ENCODE results near the gene SLC31A1.

DNA sequence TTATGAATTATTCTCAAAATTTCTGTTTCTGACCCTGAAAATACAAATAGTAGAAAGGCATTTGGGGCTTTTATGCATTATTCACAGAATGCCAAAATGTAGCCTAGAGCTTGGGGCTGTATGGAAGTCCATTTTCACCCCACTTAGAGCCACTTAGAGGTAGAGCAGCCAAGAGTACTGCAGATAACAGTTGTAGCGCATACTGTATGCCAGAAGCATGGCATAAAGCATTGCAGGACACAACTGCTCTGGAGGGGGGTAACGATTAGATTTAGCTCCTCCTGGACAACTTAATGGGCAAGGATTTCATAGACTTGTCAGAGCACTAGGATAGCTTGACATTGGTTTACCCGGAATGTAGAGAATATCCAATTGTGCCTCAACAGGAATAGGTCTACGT is 15.7 kb downstream of the SLC31A1 start:
- TF ChIP-seq, protein P1, sequence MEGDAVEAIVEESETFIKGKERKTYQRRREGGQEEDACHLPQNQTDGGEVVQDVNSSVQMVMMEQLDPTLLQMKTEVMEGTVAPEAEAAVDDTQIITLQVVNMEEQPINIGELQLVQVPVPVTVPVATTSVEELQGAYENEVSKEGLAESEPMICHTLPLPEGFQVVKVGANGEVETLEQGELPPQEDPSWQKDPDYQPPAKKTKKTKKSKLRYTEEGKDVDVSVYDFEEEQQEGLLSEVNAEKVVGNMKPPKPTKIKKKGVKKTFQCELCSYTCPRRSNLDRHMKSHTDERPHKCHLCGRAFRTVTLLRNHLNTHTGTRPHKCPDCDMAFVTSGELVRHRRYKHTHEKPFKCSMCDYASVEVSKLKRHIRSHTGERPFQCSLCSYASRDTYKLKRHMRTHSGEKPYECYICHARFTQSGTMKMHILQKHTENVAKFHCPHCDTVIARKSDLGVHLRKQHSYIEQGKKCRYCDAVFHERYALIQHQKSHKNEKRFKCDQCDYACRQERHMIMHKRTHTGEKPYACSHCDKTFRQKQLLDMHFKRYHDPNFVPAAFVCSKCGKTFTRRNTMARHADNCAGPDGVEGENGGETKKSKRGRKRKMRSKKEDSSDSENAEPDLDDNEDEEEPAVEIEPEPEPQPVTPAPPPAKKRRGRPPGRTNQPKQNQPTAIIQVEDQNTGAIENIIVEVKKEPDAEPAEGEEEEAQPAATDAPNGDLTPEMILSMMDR (IDR thresholded peaks at IDR 0.05): no peak
- no peak for TF ChIP-seq POLR2A (IDR thresholded peaks at IDR 0.05)
- no peak for TF ChIP-seq POLR2AphosphoS5 (IDR thresholded peaks at IDR 0.05)
- no peak for TF ChIP-seq EP300 (IDR thresholded peaks at IDR 0.05; ENCODE audit: low read depth)

Measured in transverse colon (tissue), 4 donors.